ENCODE data around the gene VIT.
"Not testable (repeated sequence)": the region's sequence is repeated elsewhere in the genome, so short reads cannot be mapped to it uniquely, and the experiment has no call there.

Gene VIT

DNA sequence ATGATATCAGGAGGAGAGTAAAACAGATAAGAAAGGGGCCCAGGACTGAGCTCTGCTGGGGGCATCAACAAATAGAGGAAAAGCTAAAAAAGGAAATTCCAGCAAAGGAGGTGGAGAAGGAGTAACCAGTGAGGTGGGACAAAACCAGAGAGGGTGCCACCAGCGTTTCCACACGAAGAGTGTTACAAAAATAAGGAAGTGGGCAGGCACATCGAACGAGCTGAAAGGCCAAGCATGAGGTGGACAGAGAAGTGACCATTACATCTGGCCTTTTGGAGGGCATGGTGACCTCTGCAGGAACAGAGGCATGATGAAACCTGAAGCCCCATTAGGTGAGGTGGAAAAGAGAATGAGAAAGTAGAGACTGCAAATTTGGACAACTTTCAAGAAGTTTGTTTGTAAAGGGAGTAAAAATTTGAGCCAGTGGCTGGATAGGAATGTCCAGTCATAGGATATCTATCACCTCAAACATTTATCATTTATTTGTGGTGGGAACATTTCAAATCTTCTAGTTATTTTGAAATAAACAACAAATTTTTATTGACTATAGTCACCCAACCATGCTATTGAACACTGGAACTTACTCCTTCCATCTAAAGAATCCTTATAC, 18.4 kb upstream of the VIT start:
- FAIRE-seq (no peak), DNase-seq (ENCODE audit: insufficient read length, low spot score) (no peak)

- DNase-seq (ENCODE audit: insufficient read length, low spot score) (no peak), FAIRE-seq (no peak)
Observed at GRCh38 chr2:36678856-36679255, 17.7 kb upstream of the VIT start.

DNA sequence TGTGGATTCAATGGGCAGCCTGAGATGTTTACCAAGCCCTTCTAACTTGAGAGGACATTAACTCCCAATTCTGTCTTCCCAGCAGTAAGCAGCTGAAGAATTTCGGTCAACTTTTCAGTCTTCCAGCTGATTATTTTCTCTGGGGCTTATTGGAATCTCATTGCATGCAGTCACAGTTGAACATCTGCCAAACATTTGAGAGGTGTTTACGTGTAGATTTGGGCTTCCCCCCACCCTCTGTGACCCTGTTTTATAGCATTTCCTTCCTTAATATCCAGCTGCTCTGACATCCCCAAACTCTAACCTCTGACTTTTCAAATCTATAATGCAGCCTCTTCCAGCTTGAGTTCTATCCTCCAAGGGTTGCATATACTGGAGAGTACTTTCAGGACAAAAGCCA, 16.5 kb upstream of the VIT start:
- FAIRE-seq (no peak), DNase-seq (ENCODE audit: insufficient read length, low spot score) (no peak)

- no peak for DNase-seq (ENCODE audit: insufficient read length, low spot score)
- no peak for FAIRE-seq
Observed at GRCh38 chr2:36682562-36682961, 13.9 kb upstream of the VIT start.

GRCh38 chr2:36683002-36683401, 13.5 kb upstream of the VIT start:
- DNase-seq (ENCODE audit: insufficient read length, low spot score): no peak
- FAIRE-seq: no peak

DNA sequence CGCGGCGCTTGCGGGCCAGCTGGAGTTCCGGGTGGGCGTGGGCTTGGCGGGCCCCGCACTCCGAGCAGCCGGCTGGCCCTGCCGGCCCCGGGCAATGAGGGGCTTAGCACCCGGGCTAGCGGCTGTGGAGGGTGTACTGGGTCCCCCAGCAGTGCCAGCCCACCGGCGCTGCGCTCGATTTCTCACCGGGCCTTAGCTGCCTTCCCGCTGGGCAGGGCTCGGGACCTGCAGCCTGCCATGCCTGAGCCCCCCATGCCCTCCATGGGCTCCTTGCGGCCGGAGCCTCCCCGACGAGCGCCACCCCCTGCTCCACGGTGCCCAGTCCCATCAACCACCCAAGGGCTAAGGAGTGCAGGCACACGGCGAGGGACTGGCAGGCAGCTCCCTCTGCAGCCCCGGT, 8.2 kb upstream of the VIT start:
- not testable (repeated sequence) for DNase-seq (ENCODE audit: insufficient read length, low spot score); FAIRE-seq

DNA sequence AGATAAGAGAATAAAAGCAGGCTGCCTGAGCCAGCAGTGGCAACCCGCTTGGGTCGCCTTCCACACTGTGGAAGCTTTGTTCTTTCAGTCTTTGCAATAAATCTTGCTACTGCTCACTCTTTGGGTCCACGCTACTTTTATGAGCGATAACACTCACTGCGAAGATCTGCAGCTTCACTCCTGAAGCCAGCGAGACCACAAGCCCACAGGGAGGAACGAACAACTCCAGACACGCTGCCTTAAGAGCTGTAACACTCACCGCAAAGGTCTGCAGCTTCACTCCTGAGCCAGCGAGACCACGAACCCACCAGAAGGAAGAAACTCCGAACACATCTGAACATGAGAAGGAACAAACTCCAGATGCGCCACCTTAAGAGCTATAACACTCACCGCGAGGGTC, 7.5 kb upstream of the VIT start:
- not testable (repeated sequence) for DNase-seq (ENCODE audit: insufficient read length, low spot score); FAIRE-seq

- no peak for FAIRE-seq
- DNase-seq (ENCODE audit: insufficient read length, low spot score): no peak
Observed at GRCh38 chr2:36692121-36692520, 4.4 kb upstream of the VIT start.

DNA sequence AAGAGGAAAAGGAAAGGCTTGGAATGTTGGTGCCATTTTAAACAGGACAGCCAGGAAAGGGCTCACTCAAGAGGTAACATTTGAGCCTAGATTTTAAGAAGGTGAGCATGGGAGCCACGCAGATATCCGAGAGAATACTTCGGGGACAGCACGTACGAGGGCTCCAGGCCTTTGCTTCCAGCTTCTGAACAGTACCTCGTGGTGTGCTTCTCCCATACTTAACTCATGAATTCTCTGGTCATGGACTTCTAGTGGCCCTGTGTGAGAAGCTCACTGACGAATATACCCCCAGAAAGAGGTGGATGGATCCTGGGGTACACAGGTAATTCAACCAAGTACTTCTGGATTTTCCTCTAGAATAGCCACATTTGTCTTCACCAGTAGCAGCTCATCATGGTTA, 2.7 kb upstream of the VIT start:
- no peak for DNase-seq (ENCODE audit: insufficient read length, low spot score)

DNA sequence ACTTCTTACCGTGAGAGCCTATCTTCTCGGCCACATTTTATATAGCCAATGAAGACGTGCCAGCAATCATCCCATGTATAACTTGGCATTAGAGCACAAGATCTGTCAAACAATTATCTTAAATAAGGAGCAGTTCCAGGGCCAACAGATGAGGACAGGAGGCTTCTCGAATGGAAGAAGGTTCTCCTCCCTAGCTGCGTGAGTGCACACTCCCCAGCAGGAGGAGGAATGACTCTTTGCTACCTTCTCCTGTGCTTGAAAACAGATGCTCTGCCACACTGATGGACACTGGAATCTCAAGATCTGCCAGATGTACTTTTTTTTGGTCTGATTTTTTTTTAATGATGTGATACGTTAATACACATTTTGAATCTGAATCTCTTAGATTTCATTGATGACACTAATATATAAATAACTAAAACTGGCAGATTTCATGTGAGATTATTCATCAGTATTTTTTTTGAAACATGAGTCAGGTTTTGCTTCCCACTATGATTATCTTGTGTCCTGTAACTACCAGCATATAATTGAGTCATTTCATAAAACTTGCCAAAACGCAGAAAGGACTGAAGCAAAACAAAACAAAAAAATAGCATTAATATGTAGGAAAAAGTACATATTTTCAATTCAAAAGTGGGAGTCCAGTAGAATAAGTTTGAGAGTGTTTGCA, 626 bp upstream of the VIT start:
- FAIRE-seq: no peak
- DNase-seq (ENCODE audit: insufficient read length, low spot score): no peak

More for the DNA sequence above, 2.7 kb upstream of the VIT start:
- FAIRE-seq: no peak

DNA sequence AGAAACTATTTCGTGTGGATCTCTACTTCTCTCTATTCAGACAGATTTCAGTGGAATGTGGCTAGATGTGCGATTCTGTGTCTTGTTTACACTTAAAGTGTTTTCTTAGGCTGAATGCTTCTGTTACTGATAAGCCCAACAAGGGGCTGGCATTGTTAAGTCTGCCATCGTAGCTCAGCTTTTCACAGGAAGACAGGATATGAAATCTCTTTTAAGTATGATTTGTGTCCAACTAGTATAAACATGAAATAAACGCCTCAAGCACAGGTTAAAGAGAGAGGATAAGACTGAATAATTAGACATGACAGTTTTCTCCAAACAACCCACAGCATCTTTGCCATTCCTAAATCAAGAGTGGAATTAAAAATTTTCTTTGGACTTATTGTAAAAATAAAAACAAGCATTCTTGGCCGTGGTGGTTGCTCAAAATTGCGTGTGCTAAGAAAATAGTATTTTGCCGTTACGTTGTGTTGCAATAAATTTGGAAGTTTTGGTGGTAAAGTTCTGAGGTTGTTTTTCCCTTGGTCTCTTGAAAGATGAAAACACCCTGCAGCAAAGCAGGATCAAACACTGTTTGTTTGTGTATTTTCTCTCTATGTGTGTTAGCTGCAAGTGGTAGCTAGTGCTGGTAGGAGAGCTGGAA, 1.0 kb downstream of the VIT start:
- no peak for FAIRE-seq
- no peak for DNase-seq (ENCODE audit: insufficient read length, low spot score)

DNA sequence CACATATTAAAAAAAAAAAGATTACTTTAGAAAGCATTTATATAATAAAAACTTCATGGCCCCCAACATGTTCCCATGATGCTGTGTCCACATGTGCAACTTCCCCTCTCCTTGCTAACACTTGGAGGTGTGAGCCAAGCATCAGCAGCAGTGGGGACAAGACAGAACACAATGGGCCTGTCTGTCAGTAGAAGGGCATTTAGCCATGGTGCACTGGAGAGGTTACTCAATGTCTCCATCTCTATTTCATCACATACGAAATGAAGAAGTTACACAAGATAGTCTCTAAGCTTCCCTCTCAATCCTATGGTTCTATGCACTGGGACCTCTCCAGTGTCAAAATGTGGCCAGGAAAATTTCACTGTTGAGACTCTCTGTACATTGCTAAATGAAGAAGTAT, 2.5 kb downstream of the VIT start:
- no peak for FAIRE-seq
- no peak for DNase-seq (ENCODE audit: insufficient read length, low spot score)

GRCh38 chr2:36700311-36700710, 3.8 kb downstream of the VIT start:
- FAIRE-seq: no peak
- DNase-seq (ENCODE audit: insufficient read length, low spot score): no peak

- no peak for FAIRE-seq
- no peak for DNase-seq (ENCODE audit: insufficient read length, low spot score)
Observed at GRCh38 chr2:36701391-36701795, 4.9 kb downstream of the VIT start.

- no peak for FAIRE-seq
- DNase-seq (ENCODE audit: insufficient read length, low spot score): no peak
Observed at GRCh38 chr2:36701918-36702317, 5.4 kb downstream of the VIT start.

- FAIRE-seq (no peak), DNase-seq (ENCODE audit: insufficient read length, low spot score) (no peak)
Observed at GRCh38 chr2:36702781-36703180, 6.3 kb downstream of the VIT start.

GRCh38 chr2:36704475-36705150, 8.1 kb downstream of the VIT start:
- FAIRE-seq (no peak), DNase-seq (ENCODE audit: insufficient read length, low spot score) (no peak)

DNA sequence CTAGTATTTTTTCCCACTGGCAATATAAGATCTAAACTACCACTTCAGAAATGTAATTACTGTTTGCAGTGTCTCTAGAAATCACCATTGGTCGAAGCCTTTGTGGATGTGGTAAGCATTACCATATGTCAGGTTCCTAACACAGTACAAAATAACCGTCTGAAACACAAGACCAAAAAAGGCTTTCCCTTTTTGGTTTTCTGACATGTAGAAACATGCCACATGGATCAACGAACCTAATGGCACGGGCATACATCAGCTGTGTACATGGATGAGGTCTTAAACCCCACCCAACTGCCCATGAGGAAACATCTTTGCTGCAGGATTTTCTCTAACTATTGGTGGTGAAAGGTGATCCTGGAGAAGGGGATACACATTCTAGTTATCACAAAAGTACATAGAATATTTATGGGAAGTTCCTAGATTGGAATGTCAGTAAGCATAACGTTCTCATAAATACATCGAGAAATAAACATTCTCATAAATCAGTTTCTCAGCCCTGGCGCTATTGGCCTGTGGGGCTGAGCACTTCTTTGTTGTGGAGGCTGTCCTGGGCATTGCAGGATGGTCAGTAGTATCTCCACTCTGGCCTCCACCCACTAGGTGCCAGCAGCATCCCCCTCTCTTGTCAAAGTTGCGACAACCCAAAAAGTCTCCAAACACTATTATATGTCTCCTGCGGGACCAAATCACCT, 9.0 kb downstream of the VIT start:
- no peak for FAIRE-seq
- no peak for DNase-seq (ENCODE audit: insufficient read length, low spot score)

DNA sequence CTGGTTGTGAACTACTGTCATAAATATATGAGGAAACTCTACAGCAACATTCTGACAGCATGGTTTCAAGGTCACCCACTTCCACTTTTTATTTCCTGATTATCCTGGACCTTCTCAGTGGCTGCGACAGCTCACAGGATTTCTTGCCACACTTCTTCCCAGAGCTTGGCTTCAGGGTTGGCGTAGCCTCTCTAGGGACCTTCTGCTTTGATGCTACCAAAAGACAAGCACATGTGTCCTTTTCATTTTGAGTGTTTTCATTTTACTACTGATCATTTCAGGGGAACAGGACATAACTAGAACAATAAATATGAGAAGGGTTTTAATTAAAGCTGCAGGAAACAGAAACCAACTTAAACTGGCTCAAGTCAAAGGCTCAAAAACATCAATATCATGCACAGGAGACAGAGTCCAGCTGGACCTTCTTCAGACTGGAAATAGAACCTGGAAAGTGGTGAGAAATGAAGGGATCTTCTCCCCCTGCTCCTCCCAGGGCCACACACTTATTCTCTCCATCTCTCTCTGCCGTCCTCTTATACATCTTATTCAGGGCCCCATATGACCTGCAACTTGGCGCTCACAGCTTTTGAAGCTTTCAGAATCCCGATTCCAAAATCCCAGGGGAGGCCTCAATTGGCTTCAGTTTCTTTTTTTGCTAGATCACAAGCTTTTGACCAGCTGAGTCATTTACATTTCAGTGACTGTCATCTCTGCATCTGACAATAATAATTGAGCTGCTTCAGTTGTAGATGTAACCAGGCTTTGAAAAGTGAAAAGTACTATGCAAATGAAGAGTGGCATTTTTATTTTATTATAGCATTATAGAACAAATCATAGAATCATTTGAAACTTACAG, 9.7 kb downstream of the VIT start:
- no peak for FAIRE-seq
- DNase-seq (ENCODE audit: insufficient read length, low spot score): no peak

GRCh38 chr2:36707050-36707449, 10.5 kb downstream of the VIT start:
- FAIRE-seq (no peak), DNase-seq (ENCODE audit: insufficient read length, low spot score) (no peak)
